HepG2 (cell line): ENCODE measurements around the gene CTRB2. TPM values are rescaled to one million over a fixed set of nuclear protein-coding genes. Genes with fewer than 3 reads are reported as not detected.

Experiments
- CBFB ChIP-seq: sonication (generic); formaldehyde crosslinking; IDR thresholded peaks from 2 replicates; pipeline ENCODE4 v1.4.0; 2020; ENCODE audit warnings: missing genetic modification reagents
- CHCHD3 ChIP-seq: sonication (generic); formaldehyde crosslinking; IDR thresholded peaks from 2 replicates; pipeline ENCODE4 v1.8.0; 2022; ENCODE audit warnings: mild to moderate bottlenecking, missing genetic modification reagents, moderate library complexity
- CREB3 ChIP-seq: sonication (generic); formaldehyde crosslinking; IDR thresholded peaks from 2 replicates; pipeline ENCODE4 v1.5.0; 2020; ENCODE audit warnings: missing genetic modification reagents
- DR1 ChIP-seq: sonication (generic); formaldehyde crosslinking; IDR thresholded peaks from 2 replicates; pipeline ENCODE4 v1.8.0; 2021; ENCODE audit warnings: mild to moderate bottlenecking, missing genetic modification reagents, inconsistent platforms
- HNRNPL ChIP-seq: fragments of 200-400 bp; formaldehyde crosslinking; IDR thresholded peaks from 2 replicates; pipeline ENCODE4 v1.6.1; 2017; ENCODE audit warnings: mild to moderate bottlenecking, low read depth, low read length
- HOXA5 ChIP-seq: sonication (generic); formaldehyde crosslinking; IDR thresholded peaks from 2 replicates; pipeline ENCODE4 v1.4.0; 2020; ENCODE audit warnings: missing genetic modification reagents
- HOXD1 ChIP-seq: sonication (generic); formaldehyde crosslinking; IDR thresholded peaks from 2 replicates; pipeline ENCODE4 v1.5.0; 2020; ENCODE audit warnings: missing genetic modification reagents
- IRF2 ChIP-seq: IDR thresholded peaks from 2 replicates; pipeline ENCODE4 v1.6.1; 2018; ENCODE audit warnings: missing genetic modification reagents, missing compliant biosample characterization
- KLF15 ChIP-seq: sonication (generic); formaldehyde crosslinking; IDR thresholded peaks from 2 replicates; pipeline ENCODE4 v1.8.1; 2023; ENCODE audit warnings: borderline replicate concordance, mild to moderate bottlenecking, inconsistent platforms, missing genetic modification reagents, mixed read lengths
- KMT2A ChIP-seq: sonication (generic); formaldehyde crosslinking; IDR thresholded peaks from 2 replicates; pipeline ENCODE4 v1.4.0; 2020; ENCODE audit warnings: missing genetic modification reagents
- MAX ChIP-seq: IDR thresholded peaks from 2 replicates; pipeline ENCODE4 v1.6.1; 2012; ENCODE audit warnings: inconsistent platforms
- PAF1 ChIP-seq: IDR thresholded peaks from 2 replicates; pipeline ENCODE4 v1.6.1; 2016; ENCODE audit warnings: missing genetic modification reagents, missing compliant biosample characterization
- POGK ChIP-seq: sonication (generic); formaldehyde crosslinking; conservative IDR thresholded peaks from 2 replicates; pipeline ENCODE4 v1.8.0; 2022; ENCODE audit warnings: mild to moderate bottlenecking, moderate library complexity, missing genetic modification reagents
- RAD21 ChIP-seq: fragments of 450-650 bp; formaldehyde crosslinking; IDR thresholded peaks from 2 replicates; pipeline ENCODE4 v1.5.0; 2020; ENCODE audit warnings: mild to moderate bottlenecking
- RBFOX2 ChIP-seq: fragments of 200-400 bp; formaldehyde crosslinking; IDR thresholded peaks from 2 replicates; pipeline ENCODE4 v1.6.1; 2017; ENCODE audit warnings: low read depth, mild to moderate bottlenecking, low read length
- RXRA ChIP-seq: sonication (generic); formaldehyde crosslinking; IDR thresholded peaks from 2 replicates; pipeline ENCODE4 v1.5.1; 2020; ENCODE audit warnings: missing genetic modification reagents
- SSRP1 ChIP-seq: IDR thresholded peaks from 2 replicates; pipeline ENCODE4 v1.6.1; 2016; ENCODE audit warnings: control low read depth
- ZBTB38 ChIP-seq: sonication (generic); formaldehyde crosslinking; IDR thresholded peaks from 2 replicates; pipeline ENCODE4 v1.5.1; 2020; ENCODE audit warnings: mild to moderate bottlenecking, missing genetic modification reagents
- ZFYVE20 ChIP-seq: sonication (generic); formaldehyde crosslinking; IDR thresholded peaks from 2 replicates; pipeline ENCODE4 v1.8.0; 2023; ENCODE audit warnings: low read depth, mild to moderate bottlenecking, moderate library complexity, missing genetic modification reagents, borderline replicate concordance
- ZIK1 ChIP-seq: sonication (generic); formaldehyde crosslinking; IDR thresholded peaks from 2 replicates; pipeline ENCODE4 v1.5.0; 2020; ENCODE audit warnings: mild to moderate bottlenecking, low read depth, missing genetic modification reagents, borderline replicate concordance
- ZNF326 ChIP-seq: sonication (generic); formaldehyde crosslinking; IDR thresholded peaks from 2 replicates; pipeline ENCODE4 v1.4.0; 2020; ENCODE audit warnings: missing genetic modification reagents, borderline replicate concordance
- ZNF34 ChIP-seq: sonication (generic); formaldehyde crosslinking; IDR thresholded peaks from 2 replicates; pipeline ENCODE4 v1.4.0; 2020; ENCODE audit warnings: mild to moderate bottlenecking, missing genetic modification reagents, borderline replicate concordance
- ZNF343 ChIP-seq: sonication (generic); formaldehyde crosslinking; IDR thresholded peaks from 2 replicates; pipeline ENCODE4 v1.4.0; 2020; ENCODE audit warnings: mild to moderate bottlenecking, missing genetic modification reagents
- ZNF768 ChIP-seq: sonication (generic); formaldehyde crosslinking; IDR thresholded peaks from 2 replicates; pipeline ENCODE4 v1.4.0; 2020; ENCODE audit warnings: missing genetic modification reagents
- ZNF770 ChIP-seq: sonication (generic); formaldehyde crosslinking; IDR thresholded peaks from 2 replicates; pipeline ENCODE4 v1.5.0; 2020; ENCODE audit warnings: mild to moderate bottlenecking, missing genetic modification reagents
- ZNF83 ChIP-seq: sonication (generic); formaldehyde crosslinking; IDR thresholded peaks from 2 replicates; pipeline ENCODE4 v1.4.0; 2020; ENCODE audit warnings: missing genetic modification reagents, mild to moderate bottlenecking, borderline replicate concordance
- polyA plus RNA-seq, 8 experiments: library from polyadenylated mRNA; depleted of rRNA in 3 of 8; stranded (reverse) in 7 of 8; unstranded in 1 of 8; fragments of >200 nt; fragmentation: Illumina TruSeq in 4 of 8; extraction: Trizol in 4 of 8; gene quantifications; 2 replicates each; pipeline versions ENCODE4 v1.2.1 to v1.2.3, GENCODE V29; 2011 to 2016; ENCODE audit warnings: low read depth in 4 of 8, missing spikeins in 1 of 8, mixed read lengths in 1 of 8; ENCODE audit not compliant: insufficient read depth in 1 of 8
- total RNA-seq, 5 experiments: library from RNA; depleted of rRNA; stranded (reverse); fragments of >200 nt; fragmentation: Illumina TruSeq; extraction: Trizol; gene quantifications; 2 replicates each; pipeline ENCODE4 v1.2.3, GENCODE V29; 2016; ENCODE audit warnings: low read depth in 1 of 5

CTRB2 gene
- total and polyA plus RNA-seq, 2 of the 13 experiments (the other 11 are each of a cell fraction or from before 2014, with no cell fraction given) = 0.13 TPM; not detected in 1

GRCh38 chr16:75226550-75227360 is 19.8 kb upstream of the CTRB2 start (continued):
- TF ChIP-seq POGK (CRISPR knock-in tag) (0 out of 2 replicates have a peak, but pooled peaks have one; percentile 45), ZNF34 (CRISPR knock-in tag) (no peak), ZNF770 (CRISPR knock-in tag) (0 out of 2 replicates have a peak, but pooled peaks have one; percentile 49), ZNF83 (CRISPR knock-in tag) (no peak), HOXD1 (CRISPR knock-in tag) (0 out of 2 replicates have a peak, but pooled peaks have one; percentile 52), HNRNPL (peak; percentile 80), ZBTB38 (peak; percentile 2; the same call in 1 of the 2 replicates), HOXA5 (CRISPR knock-in tag) (no peak), ZFYVE20 (CRISPR knock-in tag) (peak; percentile 48; the same call in 1 of the 2 replicates), DR1 (CRISPR knock-in tag) (no peak), ZNF768 (CRISPR knock-in tag) (peak; percentile 16; the same call in 1 of the 2 replicates), ZIK1 (no peak), ZNF326 (CRISPR knock-in tag) (peak; percentile 66; the same call in 1 of the 2 replicates), ZNF343 (CRISPR knock-in tag) (no peak), CBFB (CRISPR knock-in tag) (peak; percentile 52; the same call in 1 of the 2 replicates), SSRP1 (CRISPR knock-in tag) (no peak), CREB3 (CRISPR knock-in tag) (no peak), PAF1 (peak; percentile 40), RBFOX2 (peak; percentile 29; the same call in 1 of the 2 replicates), KMT2A (CRISPR knock-in tag) (0 out of 2 replicates have a peak, but pooled peaks have one; percentile 6), MAX (0 out of 2 replicates have a peak, but pooled peaks have one; percentile 27), IRF2 (CRISPR knock-in tag) (0 out of 2 replicates have a peak, but pooled peaks have one; percentile 24), RXRA (CRISPR knock-in tag) (peak; percentile 15; the same call in 1 of the 2 replicates), RAD21 (CRISPR knock-in tag) (peak; percentile 23; the same call in 1 of the 2 replicates), KLF15 (CRISPR knock-in tag) (no peak), CHCHD3 (0 out of 2 replicates have a peak, but pooled peaks have one; percentile 64)
